IPS-20b (cell line): ENCODE data around the gene GOPC.

Source experiments
- H3K27ac ChIP-seq: one replicate; pipeline ENCODE4 v1.5.1; 2013; ENCODE audit warnings: low read length
- H3K27me3 ChIP-seq: 2 replicates; pipeline ENCODE4 v1.6.1; 2013; ENCODE audit warnings: mild to moderate bottlenecking, low read length, inconsistent platforms; ENCODE audit not compliant: insufficient read depth
- H3K36me3 ChIP-seq: 2 replicates; pipeline ENCODE4 v1.6.1; 2013; ENCODE audit warnings: low read depth, mild to moderate bottlenecking, inconsistent platforms, low read length, moderate library complexity; ENCODE audit not compliant: insufficient read depth
- H3K4me1 ChIP-seq: 2 replicates; pipeline ENCODE4 v1.6.1; 2013; ENCODE audit warnings: mild to moderate bottlenecking, control low read depth, inconsistent platforms, low read length, moderate library complexity; ENCODE audit not compliant: insufficient read depth
- H3K4me3 ChIP-seq: 2 replicates; pipeline ENCODE4 v1.5.1; 2013; ENCODE audit warnings: mild to moderate bottlenecking, low read length, inconsistent platforms
- H3K9ac ChIP-seq: 2 replicates; pipeline ENCODE4 v1.6.1; 2013; ENCODE audit warnings: low read depth, mild to moderate bottlenecking, inconsistent platforms, low read length, moderate library complexity
- H3K9me3 ChIP-seq: 2 replicates; pipeline ENCODE4 v1.6.1; 2013; ENCODE audit warnings: mild to moderate bottlenecking, low read depth, low read length, inconsistent platforms; ENCODE audit not compliant: insufficient read depth

Gene GOPC

GRCh38 chr6:117592983-117593759 lies 9.1 kb downstream of the GOPC start:
- Histone ChIP-seq H3K9me3 (peaks cover 5% of the 10 kb centered on the region), H3K36me3 (peaks cover 14% of the 10 kb centered on the region; the same call in 1 of the 2 replicates), H3K4me3 (no peak overlapping the region)

GRCh38 chr6:117591405-117591804 lies 10.9 kb downstream of the GOPC start:
- H3K27me3 ChIP-seq: no peaks in the 10 kb centered on the region
- H3K4me3 ChIP-seq: no peak overlapping the region
- H3K9ac ChIP-seq: no peak overlapping the region
- H3K27ac ChIP-seq: no peak overlapping the region
- H3K9me3 ChIP-seq: no peaks in the 10 kb centered on the region
- H3K4me1 ChIP-seq: no peaks in the 10 kb centered on the region
- H3K36me3 ChIP-seq: peaks cover 7% of the 10 kb centered on the region; the same call in 1 of the 2 replicates

More at GRCh38 chr6:117592983-117593759, 9.1 kb downstream of the GOPC start:
- no peaks in the 10 kb centered on the region for H3K27me3 ChIP-seq
- no peaks in the 10 kb centered on the region for H3K4me1 ChIP-seq
- no peak overlapping the region for H3K27ac ChIP-seq
- no peak overlapping the region for H3K9ac ChIP-seq

GRCh38 chr6:117590447-117590846 lies 11.9 kb downstream of the GOPC start:
- H3K27me3 ChIP-seq: no peaks in the 10 kb centered on the region
- no peak overlapping the region for H3K4me3 ChIP-seq
- no peak overlapping the region for H3K9ac ChIP-seq
- peaks cover 7% of the 10 kb centered on the region; the same call in 1 of the 2 replicates for H3K36me3 ChIP-seq
- H3K9me3 ChIP-seq: no peaks in the 10 kb centered on the region
- H3K27ac ChIP-seq: no peak overlapping the region
- no peaks in the 10 kb centered on the region for H3K4me1 ChIP-seq

GRCh38 chr6:117585647-117586046 lies 16.7 kb downstream of the GOPC start:
- H3K27me3 ChIP-seq: no peaks in the 10 kb centered on the region
- H3K36me3 ChIP-seq: peaks cover 7% of the 10 kb centered on the region; the same call in 1 of the 2 replicates
- H3K9ac ChIP-seq: no peak overlapping the region
- no peaks in the 10 kb centered on the region for H3K4me1 ChIP-seq
- H3K4me3 ChIP-seq: no peak overlapping the region
- no peaks in the 10 kb centered on the region for H3K9me3 ChIP-seq
- H3K27ac ChIP-seq: no peak overlapping the region

GRCh38 chr6:117574198-117574597 lies 28.1 kb downstream of the GOPC start:
- Histone ChIP-seq H3K36me3 (peaks cover 13% of the 10 kb centered on the region; the same call in 1 of the 2 replicates), H3K4me1 (no peaks in the 10 kb centered on the region), H3K9ac (no peak overlapping the region), H3K4me3 (no peak overlapping the region), H3K27me3 (no peaks in the 10 kb centered on the region), H3K27ac (no peak overlapping the region), H3K9me3 (no peaks in the 10 kb centered on the region)

- Histone ChIP-seq H3K4me3 (no peak overlapping the region), H3K27me3 (no peaks in the 10 kb centered on the region), H3K9ac (no peak overlapping the region), H3K27ac (no peak overlapping the region), H3K36me3 (peaks cover 24% of the 10 kb centered on the region), H3K4me1 (no peaks in the 10 kb centered on the region), H3K9me3 (no peaks in the 10 kb centered on the region)
Observed at GRCh38 chr6:117573006-117573680, 29.2 kb downstream of the GOPC start.

GRCh38 chr6:117568831-117569410 lies 33.4 kb downstream of the GOPC start:
- no peak overlapping the region for H3K4me3 ChIP-seq
- H3K9me3 ChIP-seq: no peaks in the 10 kb centered on the region
- H3K36me3 ChIP-seq: peaks cover 40% of the 10 kb centered on the region
- no peaks in the 10 kb centered on the region for H3K4me1 ChIP-seq
- no peak overlapping the region for H3K9ac ChIP-seq
- no peaks in the 10 kb centered on the region for H3K27me3 ChIP-seq
- no peak overlapping the region for H3K27ac ChIP-seq

- no peaks in the 10 kb centered on the region for H3K27me3 ChIP-seq
- H3K9me3 ChIP-seq: no peaks in the 10 kb centered on the region
- peaks cover 42% of the 10 kb centered on the region for H3K36me3 ChIP-seq
- no peaks in the 10 kb centered on the region for H3K4me1 ChIP-seq
- H3K4me3 ChIP-seq: no peak overlapping the region
- H3K27ac ChIP-seq: no peak overlapping the region
- no peak overlapping the region for H3K9ac ChIP-seq
Observed at GRCh38 chr6:117568247-117568646, 34.1 kb downstream of the GOPC start.

GRCh38 chr6:117564681-117565080 lies 37.6 kb downstream of the GOPC start:
- no peak overlapping the region for H3K9ac ChIP-seq
- no peaks in the 10 kb centered on the region for H3K4me1 ChIP-seq
- peaks cover 45% of the 10 kb centered on the region for H3K36me3 ChIP-seq
- H3K27me3 ChIP-seq: no peaks in the 10 kb centered on the region
- no peaks in the 10 kb centered on the region for H3K9me3 ChIP-seq
- H3K27ac ChIP-seq: no peak overlapping the region
- H3K4me3 ChIP-seq: no peak overlapping the region

GRCh38 chr6:117561128-117561527 lies 41.2 kb downstream of the GOPC start:
- H3K27me3 ChIP-seq: no peaks in the 10 kb centered on the region
- no peaks in the 10 kb centered on the region for H3K9me3 ChIP-seq
- no peaks in the 10 kb centered on the region for H3K4me1 ChIP-seq
- H3K9ac ChIP-seq: no peak overlapping the region
- no peak overlapping the region for H3K4me3 ChIP-seq
- H3K27ac ChIP-seq: no peak overlapping the region
- H3K36me3 ChIP-seq: peaks cover 25% of the 10 kb centered on the region

- Histone ChIP-seq H3K36me3 (peaks cover 9% of the 10 kb centered on the region), H3K4me1 (no peaks in the 10 kb centered on the region), H3K9ac (no peak overlapping the region), H3K27ac (no peak overlapping the region), H3K4me3 (no peak overlapping the region), H3K27me3 (no peaks in the 10 kb centered on the region), H3K9me3 (no peaks in the 10 kb centered on the region)
Observed at GRCh38 chr6:117559299-117559698, 43.0 kb downstream of the GOPC start.

GRCh38 chr6:117558818-117559217 lies 43.5 kb downstream of the GOPC start:
- peaks cover 9% of the 10 kb centered on the region for H3K36me3 ChIP-seq
- no peak overlapping the region for H3K4me3 ChIP-seq
- H3K27me3 ChIP-seq: no peaks in the 10 kb centered on the region
- no peak overlapping the region for H3K9ac ChIP-seq
- no peaks in the 10 kb centered on the region for H3K9me3 ChIP-seq
- H3K27ac ChIP-seq: no peak overlapping the region
- H3K4me1 ChIP-seq: no peaks in the 10 kb centered on the region
